Mucosa of stomach (tissue), 1 donor: ENCODE data around the gene IMMP2L.

Source experiments
- H3K27me3 ChIP-seq: one replicate; pipeline ENCODE4 v1.7.0; 2013; ENCODE audit warnings: mild to moderate bottlenecking, low read length; ENCODE audit not compliant: control insufficient read depth, insufficient read depth
- H3K36me3 ChIP-seq: one replicate; pipeline ENCODE4 v1.7.0; 2013; ENCODE audit warnings: low read length; ENCODE audit not compliant: control insufficient read depth, insufficient read depth
- H3K4me1 ChIP-seq: one replicate; pipeline ENCODE4 v1.7.0; 2013; ENCODE audit warnings: mild to moderate bottlenecking, low read length; ENCODE audit not compliant: control insufficient read depth, insufficient read depth
- H3K4me3 ChIP-seq: one replicate; pipeline ENCODE4 v1.7.0; 2013; ENCODE audit warnings: low read length
- H3K9ac ChIP-seq: one replicate; pipeline ENCODE4 v1.7.0; 2013; ENCODE audit warnings: mild to moderate bottlenecking, low read length, moderate library complexity
- H3K9me3 ChIP-seq: one replicate; pipeline ENCODE4 v1.7.0; 2013; ENCODE audit warnings: mild to moderate bottlenecking, low read length, moderate library complexity; ENCODE audit not compliant: control insufficient read depth
- donor health status: Pancreatic carcinoma.

The IMMP2L gene

GRCh38 chr7:111498391-111499007, 63.8 kb downstream of the IMMP2L start:
- no peaks in the 10 kb centered on the region for H3K36me3 ChIP-seq

GRCh38 chr7:111495173-111495810, 67.0 kb downstream of the IMMP2L start:
- Histone ChIP-seq H3K4me1 (peaks cover 5% of the 10 kb centered on the region), H3K4me3 (no peak overlapping the region), H3K9me3 (no peaks in the 10 kb centered on the region), H3K36me3 (no peaks in the 10 kb centered on the region), H3K27me3 (no peaks in the 10 kb centered on the region), H3K9ac (no peak overlapping the region)

More at GRCh38 chr7:111498391-111499007, 63.8 kb downstream of the IMMP2L start:
- no peak overlapping the region for H3K4me3 ChIP-seq
- H3K9me3 ChIP-seq, result no peaks in the 10 kb centered on the region
- H3K27me3 ChIP-seq, result no peaks in the 10 kb centered on the region
- H3K4me1 ChIP-seq, result peaks cover 5% of the 10 kb centered on the region
- no peak overlapping the region for H3K9ac ChIP-seq

- Histone ChIP-seq H3K9me3 (no peaks in the 10 kb centered on the region), H3K9ac (no peak overlapping the region), H3K27me3 (no peaks in the 10 kb centered on the region), H3K4me3 (no peak overlapping the region), H3K4me1 (peaks cover 5% of the 10 kb centered on the region), H3K36me3 (no peaks in the 10 kb centered on the region)
These were observed 70.1 kb downstream of the IMMP2L start for GRCh38 chr7:111492234-111492633.

GRCh38 chr7:111486472-111487142, 75.7 kb downstream of the IMMP2L start:
- H3K36me3 ChIP-seq, result no peaks in the 10 kb centered on the region
- H3K4me1 ChIP-seq, result no peaks in the 10 kb centered on the region
- no peaks in the 10 kb centered on the region for H3K27me3 ChIP-seq
- no peak overlapping the region for H3K9ac ChIP-seq
- no peaks in the 10 kb centered on the region for H3K9me3 ChIP-seq
- no peak overlapping the region for H3K4me3 ChIP-seq

- Histone ChIP-seq H3K27me3 (no peaks in the 10 kb centered on the region), H3K4me3 (no peak overlapping the region), H3K36me3 (no peaks in the 10 kb centered on the region), H3K4me1 (no peaks in the 10 kb centered on the region), H3K9ac (no peak overlapping the region), H3K9me3 (no peaks in the 10 kb centered on the region)
These were observed 76.5 kb downstream of the IMMP2L start for GRCh38 chr7:111485701-111486380.

GRCh38 chr7:111483078-111483477, 79.2 kb downstream of the IMMP2L start:
- Histone ChIP-seq H3K9ac (no peak overlapping the region), H3K9me3 (no peaks in the 10 kb centered on the region), H3K27me3 (no peaks in the 10 kb centered on the region), H3K4me1 (no peaks in the 10 kb centered on the region), H3K4me3 (no peak overlapping the region), H3K36me3 (no peaks in the 10 kb centered on the region)

GRCh38 chr7:111477462-111478225, 84.6 kb downstream of the IMMP2L start:
- H3K4me1 ChIP-seq, result no peaks in the 10 kb centered on the region
- H3K9me3 ChIP-seq, result no peaks in the 10 kb centered on the region
- H3K4me3 ChIP-seq, result no peak overlapping the region
- H3K36me3 ChIP-seq, result no peaks in the 10 kb centered on the region
- no peak overlapping the region for H3K9ac ChIP-seq
- H3K27me3 ChIP-seq, result no peaks in the 10 kb centered on the region

- H3K27me3 ChIP-seq, result no peaks in the 10 kb centered on the region
- no peaks in the 10 kb centered on the region for H3K4me1 ChIP-seq
- no peak overlapping the region for H3K4me3 ChIP-seq
- no peak overlapping the region for H3K9ac ChIP-seq
- no peaks in the 10 kb centered on the region for H3K36me3 ChIP-seq
- H3K9me3 ChIP-seq, result no peaks in the 10 kb centered on the region
These were observed 85.6 kb downstream of the IMMP2L start for GRCh38 chr7:111476586-111477293.

GRCh38 chr7:111475959-111476358, 86.3 kb downstream of the IMMP2L start:
- Histone ChIP-seq H3K4me1 (no peaks in the 10 kb centered on the region), H3K36me3 (no peaks in the 10 kb centered on the region), H3K4me3 (no peak overlapping the region), H3K9me3 (no peaks in the 10 kb centered on the region), H3K27me3 (no peaks in the 10 kb centered on the region), H3K9ac (no peak overlapping the region)

- Histone ChIP-seq H3K4me1 (no peaks in the 10 kb centered on the region), H3K4me3 (no peak overlapping the region), H3K9ac (no peak overlapping the region), H3K9me3 (no peaks in the 10 kb centered on the region), H3K36me3 (no peaks in the 10 kb centered on the region), H3K27me3 (no peaks in the 10 kb centered on the region)
These were observed 86.9 kb downstream of the IMMP2L start for GRCh38 chr7:111475419-111475748.

GRCh38 chr7:111474723-111475418, 87.4 kb downstream of the IMMP2L start:
- Histone ChIP-seq H3K4me1 (no peaks in the 10 kb centered on the region), H3K36me3 (no peaks in the 10 kb centered on the region), H3K9ac (no peak overlapping the region), H3K9me3 (no peaks in the 10 kb centered on the region), H3K4me3 (no peak overlapping the region), H3K27me3 (no peaks in the 10 kb centered on the region)
